Upper lobe of right lung (tissue), 1 donor: Measurements from ENCODE around the gene DHRSX. TPM values are rescaled to one million over a fixed set of nuclear protein-coding genes. Genes with fewer than 3 reads are reported as not detected.

Experiments used
- ATAC-seq: fragments of 200-7000 bp; cut with Tn5 transposase; one replicate; pipeline ENCODE4 v1.9.1; 2020; ENCODE audit warnings: mild to moderate bottlenecking, moderate library complexity
- DNase-seq: peaks from one replicate; pipeline ENCODE4 v3.0.0-alpha.2; 2020
- H3K27ac ChIP-seq: fragments of 200-600 bp; one replicate; pipeline ENCODE4 v1.8.0; 2022
- H3K27me3 ChIP-seq: fragments of 200-600 bp; one replicate; pipeline ENCODE4 v1.8.0; 2022; ENCODE audit warnings: mild to moderate bottlenecking
- H3K36me3 ChIP-seq: fragments of 200-600 bp; one replicate; pipeline ENCODE4 v1.8.0; 2022
- H3K4me1 ChIP-seq: fragments of 200-600 bp; one replicate; pipeline ENCODE4 v1.8.0; 2022
- H3K4me3 ChIP-seq: fragments of 200-600 bp; one replicate; pipeline ENCODE4 v1.8.0; 2022; ENCODE audit warnings: mild to moderate bottlenecking
- H3K9me3 ChIP-seq: fragments of 200-600 bp; one replicate; pipeline ENCODE4 v1.8.0; 2022
- intact Hi-C: fragments of 100-400 bp; cut with DNase I; formaldehyde crosslinking; loops from one replicate; pipeline ENCODE4 v1.11.0; 2022
- total RNA-seq: library from RNA; stranded (reverse); fragmentation: NEBNext Ultra II Directional; extraction: Animal tissue kit (Norgen Biotek cat#: 25700); gene quantifications from one replicate; pipeline ENCODE4 v1.2.1, GENCODE V29; 2021
- TF ChIP-seq, protein P1 (sequence below): fragments of 200-600 bp; IDR thresholded peaks from one replicate; pipeline ENCODE4 v1.8.0; 2022; ENCODE audit warnings: antibody characterized with exemption
- donor health status: DM: no; HTN: yes; CAD: no; lungs with severe emphysema.

Gene DHRSX
- total RNA-seq, 1 donor from 2014 or later: 34.8 TPM

DNA sequence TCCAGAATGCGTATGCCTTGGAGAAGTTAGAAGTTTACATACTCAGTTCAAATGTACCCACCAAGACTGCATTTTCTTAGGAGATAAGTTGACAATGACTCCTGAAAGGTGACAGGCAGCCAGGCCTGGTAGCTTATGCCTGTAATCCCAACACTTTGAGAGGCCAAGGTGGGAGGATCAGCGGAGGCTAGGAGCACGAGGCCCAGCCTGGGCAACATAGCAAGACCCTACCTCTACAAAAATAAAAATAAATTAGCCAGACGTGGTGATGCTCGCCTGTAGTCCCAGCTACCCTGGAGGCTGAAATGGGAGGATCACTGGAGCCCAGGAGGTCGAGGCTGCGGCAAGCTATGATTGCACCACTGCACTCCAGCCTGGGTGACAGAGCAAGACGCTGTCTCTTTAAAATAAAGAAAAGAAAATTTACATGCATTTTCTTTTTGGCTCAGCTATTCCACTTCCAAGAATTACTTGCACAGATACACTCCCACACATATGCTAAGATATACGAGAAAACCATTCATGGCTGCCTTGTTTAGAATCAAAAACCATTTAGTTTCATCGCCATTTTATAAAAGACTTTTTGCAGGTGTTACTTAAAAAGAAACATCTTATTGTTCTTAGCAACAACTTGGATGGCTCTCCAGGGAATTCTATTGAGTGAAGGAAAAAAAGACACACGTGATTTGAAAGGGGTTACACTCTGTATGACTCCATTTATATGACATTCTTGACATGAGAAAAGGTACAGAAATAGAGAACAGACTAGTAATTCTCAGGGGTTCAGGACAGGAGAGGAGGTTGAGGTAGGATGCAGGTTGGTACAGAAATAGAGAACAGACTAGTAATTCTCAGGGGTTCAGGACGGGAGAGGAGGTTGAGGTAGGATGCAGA is 66.3 kb downstream of the DHRSX start:
- intact Hi-C loops: no loop called here
- H3K9me3 ChIP-seq: no peaks in the 10 kb centered on the region
- no peak for DNase-seq

DNA sequence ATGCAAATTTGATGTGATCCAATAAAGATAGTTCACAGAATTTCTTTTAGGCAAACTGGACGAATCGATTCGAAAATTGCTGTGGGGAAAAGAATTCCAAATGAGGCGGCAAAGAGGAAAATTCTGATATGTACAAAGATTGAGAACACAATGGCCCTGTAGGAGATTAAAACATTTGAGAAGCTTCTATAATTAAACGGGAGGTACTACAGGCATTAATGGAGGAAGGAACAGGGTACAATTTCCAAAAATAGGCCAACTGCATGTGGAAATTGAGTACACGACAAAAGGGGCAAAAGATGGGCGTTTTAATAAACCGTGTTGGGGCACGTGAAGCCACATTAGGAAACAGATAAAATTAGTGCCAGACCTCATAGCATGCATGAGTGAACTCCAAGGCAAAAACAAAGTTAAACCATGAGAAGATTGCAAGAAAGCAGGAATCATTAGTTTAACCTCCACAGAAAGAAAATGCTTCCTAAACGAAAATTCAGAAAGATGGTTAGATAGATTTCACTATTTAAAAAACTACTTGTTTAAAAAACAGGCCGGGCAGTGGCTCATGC is 68.4 kb downstream of the DHRSX start:
- no peak overlapping the region for H3K4me3 ChIP-seq
- no peaks in the 10 kb centered on the region for H3K9me3 ChIP-seq
- intact Hi-C loops: no loop called here
- no peak overlapping the region for H3K27ac ChIP-seq
- ATAC-seq (no peak), DNase-seq (no peak)
- H3K4me1 ChIP-seq: no peaks in the 10 kb centered on the region
- no peaks in the 10 kb centered on the region for H3K36me3 ChIP-seq
- H3K27me3 ChIP-seq: no peaks in the 10 kb centered on the region
- TF ChIP-seq, protein P1, sequence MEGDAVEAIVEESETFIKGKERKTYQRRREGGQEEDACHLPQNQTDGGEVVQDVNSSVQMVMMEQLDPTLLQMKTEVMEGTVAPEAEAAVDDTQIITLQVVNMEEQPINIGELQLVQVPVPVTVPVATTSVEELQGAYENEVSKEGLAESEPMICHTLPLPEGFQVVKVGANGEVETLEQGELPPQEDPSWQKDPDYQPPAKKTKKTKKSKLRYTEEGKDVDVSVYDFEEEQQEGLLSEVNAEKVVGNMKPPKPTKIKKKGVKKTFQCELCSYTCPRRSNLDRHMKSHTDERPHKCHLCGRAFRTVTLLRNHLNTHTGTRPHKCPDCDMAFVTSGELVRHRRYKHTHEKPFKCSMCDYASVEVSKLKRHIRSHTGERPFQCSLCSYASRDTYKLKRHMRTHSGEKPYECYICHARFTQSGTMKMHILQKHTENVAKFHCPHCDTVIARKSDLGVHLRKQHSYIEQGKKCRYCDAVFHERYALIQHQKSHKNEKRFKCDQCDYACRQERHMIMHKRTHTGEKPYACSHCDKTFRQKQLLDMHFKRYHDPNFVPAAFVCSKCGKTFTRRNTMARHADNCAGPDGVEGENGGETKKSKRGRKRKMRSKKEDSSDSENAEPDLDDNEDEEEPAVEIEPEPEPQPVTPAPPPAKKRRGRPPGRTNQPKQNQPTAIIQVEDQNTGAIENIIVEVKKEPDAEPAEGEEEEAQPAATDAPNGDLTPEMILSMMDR: no peak

More for the DNA sequence above, 66.3 kb downstream of the DHRSX start:
- Histone ChIP-seq H3K27me3 (no peaks in the 10 kb centered on the region), H3K27ac (no peak overlapping the region), H3K36me3 (no peaks in the 10 kb centered on the region), H3K4me1 (no peaks in the 10 kb centered on the region), H3K4me3 (no peak overlapping the region)
- TF ChIP-seq, protein P1: no peak
- ATAC-seq: no peak

DNA sequence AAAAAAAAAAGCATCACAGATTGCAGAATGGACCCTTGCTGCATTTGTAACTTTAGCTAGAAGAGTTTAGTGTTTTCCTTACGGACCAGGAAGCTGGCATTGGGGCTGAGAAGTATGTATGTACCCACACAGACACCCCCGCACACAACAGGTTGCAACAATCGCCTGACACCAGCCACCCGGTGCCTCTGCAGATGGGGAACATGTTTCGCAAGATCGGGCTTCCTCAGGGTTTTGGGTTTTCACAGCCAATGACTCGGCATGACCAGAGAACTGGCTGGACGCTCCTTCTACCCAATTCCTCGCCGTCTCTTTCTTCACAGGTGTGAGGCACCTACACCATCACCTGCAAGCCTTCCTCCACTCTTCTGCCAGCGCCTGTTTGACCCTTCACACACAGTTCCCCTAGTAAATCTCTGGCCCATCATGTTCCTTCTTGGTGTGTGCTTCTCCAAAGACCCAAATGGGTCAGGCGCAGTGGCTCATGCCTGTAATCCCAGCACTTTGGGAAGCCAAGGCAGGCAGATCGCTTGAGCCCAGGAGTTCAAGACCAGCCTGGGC is 70.4 kb downstream of the DHRSX start:
- Histone ChIP-seq H3K4me1 (no peaks in the 10 kb centered on the region), H3K9me3 (no peaks in the 10 kb centered on the region), H3K27ac (no peak overlapping the region), H3K27me3 (no peaks in the 10 kb centered on the region), H3K36me3 (no peaks in the 10 kb centered on the region), H3K4me3 (no peak overlapping the region)
- peak; percentile 82 for DNase-seq
- TF ChIP-seq, protein P1: no peak
- peak; percentile 91 for ATAC-seq
- intact Hi-C loops: no loop called here

DNA sequence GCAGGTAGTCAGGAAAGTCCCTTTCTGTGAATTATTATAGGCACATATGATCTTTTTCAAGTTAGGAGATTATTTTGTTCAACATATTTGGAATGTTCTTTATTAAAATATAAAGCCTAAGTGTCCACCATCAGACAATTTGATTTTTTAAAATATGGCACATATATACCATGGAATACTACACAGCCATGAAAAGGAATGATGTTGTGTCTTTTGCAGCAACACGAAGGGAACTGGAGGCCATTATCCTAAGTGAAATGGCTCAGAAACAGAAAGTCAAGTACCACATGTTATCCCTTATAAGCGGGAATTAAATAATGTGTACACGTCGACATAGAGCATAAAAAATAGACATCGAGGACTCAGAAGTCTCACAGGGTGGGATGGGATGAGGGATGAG is 73.0 kb downstream of the DHRSX start:
- Histone ChIP-seq H3K27me3 (no peaks in the 10 kb centered on the region), H3K4me1 (no peaks in the 10 kb centered on the region), H3K27ac (no peak overlapping the region), H3K36me3 (no peaks in the 10 kb centered on the region), H3K9me3 (no peaks in the 10 kb centered on the region), H3K4me3 (no peak overlapping the region)
- ATAC-seq (no peak), DNase-seq (no peak)
- TF ChIP-seq, protein P1: no peak
- intact Hi-C loops: no loop called here

DNA sequence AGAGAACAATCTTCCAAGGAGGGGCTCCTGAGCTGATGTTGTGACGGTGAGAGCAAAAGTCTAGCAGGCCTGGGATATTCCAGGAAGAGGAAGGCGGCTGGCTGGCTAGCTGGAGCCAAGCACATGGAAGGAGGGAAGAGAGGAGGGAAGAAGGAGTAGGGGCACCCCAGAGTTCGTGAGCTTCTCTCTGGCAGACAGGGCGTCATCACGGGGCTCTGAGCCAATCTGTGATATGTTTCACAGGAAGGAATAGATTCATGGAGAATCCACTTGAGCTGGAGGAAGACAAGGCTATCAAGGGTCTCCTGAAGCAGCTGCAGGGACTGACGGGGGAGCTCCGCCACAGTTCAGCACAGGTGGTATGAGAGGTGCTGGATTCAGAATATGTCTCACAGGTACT is 73.6 kb downstream of the DHRSX start:
- TF ChIP-seq, protein P1: no peak
- ATAC-seq: no peak
- no peaks in the 10 kb centered on the region for H3K9me3 ChIP-seq
- H3K27ac ChIP-seq: no peak overlapping the region
- no peaks in the 10 kb centered on the region for H3K36me3 ChIP-seq
- DNase-seq: no peak
- intact Hi-C loops: no loop called here
- no peaks in the 10 kb centered on the region for H3K4me1 ChIP-seq
- H3K4me3 ChIP-seq: no peak overlapping the region
- no peaks in the 10 kb centered on the region for H3K27me3 ChIP-seq
